ENCODE results near the gene OLFM4. TPM values are rescaled to one million over a fixed set of nuclear protein-coding genes. Genes with fewer than 3 reads are reported as not detected.
"Not testable (repeated sequence)": the region's sequence is repeated elsewhere in the genome, so short reads cannot be mapped to it uniquely, and the experiment has no call there.

Gene OLFM4
- 0.20 and 0.87 TPM in 2 replicates for total RNA-seq

GRCh38 chr13:53028637-53029203 lies at the start of gene OLFM4:
TSS of gene OLFM4 (plus strand) at chr13:53028813. CDS start at chr13:53028837, 24 bp downstream.
- no peak for DNase-seq (ENCODE audit: low read depth)

GRCh38 chr13:52978989-52979388 lies 49.6 kb upstream of the OLFM4 start:
- DNase-seq (ENCODE audit: low read depth): no peak

- DNase-seq (ENCODE audit: low read depth): no peak
These were observed 47.9 kb upstream of the OLFM4 start for GRCh38 chr13:52980695-52981094.

- peak; percentile 3 for DNase-seq (ENCODE audit: low read depth)
These were observed 44.8 kb upstream of the OLFM4 start for GRCh38 chr13:52983836-52984235.

GRCh38 chr13:52984881-52985363 lies 43.7 kb upstream of the OLFM4 start:
- no peak for DNase-seq (ENCODE audit: low read depth)

- DNase-seq (ENCODE audit: low read depth): no peak
These were observed 37.1 kb upstream of the OLFM4 start for GRCh38 chr13:52991344-52992020.

GRCh38 chr13:52992110-52992509 lies 36.5 kb upstream of the OLFM4 start:
- DNase-seq (ENCODE audit: low read depth): no peak

GRCh38 chr13:52994051-52994450 lies 34.6 kb upstream of the OLFM4 start:
- DNase-seq (ENCODE audit: low read depth): no peak

GRCh38 chr13:52994865-52995264 lies 33.7 kb upstream of the OLFM4 start:
- no peak for DNase-seq (ENCODE audit: low read depth)

- no peak for DNase-seq (ENCODE audit: low read depth)
These were observed 32.7 kb upstream of the OLFM4 start for GRCh38 chr13:52995946-52996345.

GRCh38 chr13:52997951-52998876 lies 30.4 kb upstream of the OLFM4 start:
- DNase-seq (ENCODE audit: low read depth): no peak

- DNase-seq (ENCODE audit: low read depth): no peak
These were observed 29.4 kb upstream of the OLFM4 start for GRCh38 chr13:52999093-52999696.

- DNase-seq (ENCODE audit: low read depth): no peak
These were observed 27.0 kb upstream of the OLFM4 start for GRCh38 chr13:53001444-53002225.

- DNase-seq (ENCODE audit: low read depth): no peak
These were observed 24.0 kb upstream of the OLFM4 start for GRCh38 chr13:53004573-53004972.

- DNase-seq (ENCODE audit: low read depth): no peak
These were observed 23.0 kb upstream of the OLFM4 start for GRCh38 chr13:53005626-53006025.

- no peak for DNase-seq (ENCODE audit: low read depth)
These were observed 20.7 kb upstream of the OLFM4 start for GRCh38 chr13:53007872-53008271.

- peak; percentile 66 for DNase-seq (ENCODE audit: low read depth)
These were observed 18.1 kb upstream of the OLFM4 start for GRCh38 chr13:53010374-53011105.

GRCh38 chr13:53012707-53013106 lies 15.9 kb upstream of the OLFM4 start:
- DNase-seq (ENCODE audit: low read depth): no peak

- DNase-seq (ENCODE audit: low read depth): no peak
These were observed 15.5 kb upstream of the OLFM4 start for GRCh38 chr13:53013113-53013512.

GRCh38 chr13:53014018-53014417 lies 14.6 kb upstream of the OLFM4 start:
- not testable (repeated sequence) for DNase-seq (ENCODE audit: low read depth)
